ENCODE data around the gene CAMK2D.
"Not testable (repeated sequence)": the region's sequence is repeated elsewhere in the genome, so short reads cannot be mapped to it uniquely, and the experiment has no call there.

The CAMK2D gene

DNA sequence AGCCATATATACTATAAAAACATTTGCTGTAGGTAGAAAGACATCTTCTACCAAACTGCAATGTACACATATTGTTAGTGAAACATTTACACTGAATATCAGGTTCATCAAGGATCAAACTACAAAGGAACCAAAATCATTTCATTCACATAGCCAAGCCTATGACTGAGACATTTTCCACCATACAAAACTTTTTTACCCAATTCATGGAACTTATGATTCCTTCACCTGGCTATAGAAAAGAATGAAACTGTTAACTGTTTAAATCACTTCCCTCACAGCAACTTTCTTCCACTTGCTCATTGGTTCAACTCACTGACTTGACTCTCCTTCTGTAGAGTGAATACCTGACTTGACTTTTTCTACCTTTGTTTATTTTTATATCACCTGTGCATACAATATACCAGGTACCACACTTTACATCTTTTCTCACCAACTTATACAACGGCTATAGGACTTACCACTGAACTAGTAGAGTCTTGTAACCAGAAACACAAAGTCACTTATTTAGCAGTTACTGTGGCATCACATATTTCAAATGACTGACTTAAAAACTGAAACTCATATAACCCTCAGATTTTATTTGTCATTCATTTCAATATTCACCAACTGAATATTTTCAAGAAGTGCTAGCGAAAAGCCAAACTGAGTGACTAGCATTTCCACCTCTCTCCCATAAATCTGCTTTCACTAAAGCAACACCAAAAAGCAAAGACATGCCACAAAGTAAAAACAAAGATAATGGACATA lies 30.9 kb downstream of the CAMK2D start:
- DNase-seq (ENCODE audit: low spot score): no peak

- DNase-seq (ENCODE audit: low spot score): no peak
These were observed 33.7 kb downstream of the CAMK2D start for GRCh38 chr4:113727802-113728201.

- no peak for DNase-seq (ENCODE audit: low spot score)
These were observed 35.6 kb downstream of the CAMK2D start for GRCh38 chr4:113725963-113726362.

- DNase-seq (ENCODE audit: low spot score): no peak
These were observed 43.3 kb downstream of the CAMK2D start for GRCh38 chr4:113718252-113718651.

GRCh38 chr4:113711883-113712662 lies 49.5 kb downstream of the CAMK2D start:
- no peak for DNase-seq (ENCODE audit: low spot score)

DNA sequence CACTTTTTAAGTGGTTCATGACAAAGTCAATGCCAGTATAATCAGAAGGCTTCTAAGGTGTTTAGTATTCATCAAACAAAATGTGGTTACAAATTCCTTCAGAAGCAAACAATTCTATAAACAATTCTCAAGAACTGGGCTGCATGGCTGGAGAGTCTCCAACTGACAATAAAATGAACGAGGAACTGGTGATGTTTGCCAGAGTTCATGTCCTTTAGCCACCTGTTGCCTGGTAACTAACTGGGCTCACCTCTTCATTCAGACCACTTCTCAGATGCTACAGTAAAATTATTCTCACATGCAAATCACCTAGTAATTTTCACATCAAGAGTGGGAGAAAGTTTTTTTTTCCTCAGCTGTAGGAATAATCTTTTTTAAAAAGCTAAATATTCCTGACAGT lies 53.3 kb downstream of the CAMK2D start:
- DNase-seq (ENCODE audit: low spot score): peak; percentile 24

DNA sequence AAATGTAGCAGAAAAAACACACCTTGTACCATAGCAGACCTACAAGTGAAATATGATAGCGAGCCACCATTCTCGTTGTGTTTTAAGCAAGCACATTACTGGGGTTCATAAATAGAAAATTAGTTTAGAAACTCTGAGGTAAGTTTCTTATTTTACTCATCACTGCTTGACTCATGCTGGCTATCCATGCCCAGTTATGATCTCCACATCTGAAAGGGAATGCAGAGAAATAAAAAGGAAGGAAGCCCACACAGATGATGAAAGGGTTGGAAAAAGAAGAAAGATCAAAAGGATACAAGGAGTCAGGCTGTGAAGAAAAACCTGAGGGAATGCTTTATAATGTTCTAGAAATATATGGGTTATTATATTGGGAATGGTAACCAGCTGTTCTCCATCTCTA lies 54.5 kb downstream of the CAMK2D start:
- no peak for DNase-seq (ENCODE audit: low spot score)

DNA sequence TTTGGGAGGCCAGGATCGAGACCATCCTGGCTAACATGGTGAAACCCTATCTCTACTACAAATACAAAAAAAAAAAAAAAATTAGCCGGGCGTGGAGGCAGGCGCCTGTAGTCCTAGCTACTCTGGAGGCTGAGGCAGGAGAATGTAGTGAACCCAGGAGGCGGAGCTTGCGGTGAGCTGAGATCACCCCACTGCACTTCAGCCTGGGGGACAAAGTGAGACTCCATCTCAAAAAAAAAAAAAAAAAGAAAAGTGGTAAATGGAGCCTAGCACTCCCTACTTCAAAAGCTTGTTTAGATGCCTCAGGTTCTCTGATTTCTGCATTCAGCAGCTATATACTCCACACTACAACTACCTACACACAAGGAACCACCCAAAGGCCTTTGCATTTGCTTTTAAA lies 56.4 kb downstream of the CAMK2D start:
- not testable (repeated sequence) for DNase-seq (ENCODE audit: low spot score)

- not testable (repeated sequence) for DNase-seq (ENCODE audit: low spot score)
These were observed 58.9 kb downstream of the CAMK2D start for GRCh38 chr4:113702596-113702995.

- no peak for DNase-seq (ENCODE audit: low spot score)
These were observed 60.4 kb downstream of the CAMK2D start for GRCh38 chr4:113701169-113701568.

GRCh38 chr4:113700602-113701150 lies 60.9 kb downstream of the CAMK2D start:
- DNase-seq (ENCODE audit: low spot score): no peak

- DNase-seq (ENCODE audit: low spot score): no peak
These were observed 61.8 kb downstream of the CAMK2D start for GRCh38 chr4:113699772-113700171.

DNA sequence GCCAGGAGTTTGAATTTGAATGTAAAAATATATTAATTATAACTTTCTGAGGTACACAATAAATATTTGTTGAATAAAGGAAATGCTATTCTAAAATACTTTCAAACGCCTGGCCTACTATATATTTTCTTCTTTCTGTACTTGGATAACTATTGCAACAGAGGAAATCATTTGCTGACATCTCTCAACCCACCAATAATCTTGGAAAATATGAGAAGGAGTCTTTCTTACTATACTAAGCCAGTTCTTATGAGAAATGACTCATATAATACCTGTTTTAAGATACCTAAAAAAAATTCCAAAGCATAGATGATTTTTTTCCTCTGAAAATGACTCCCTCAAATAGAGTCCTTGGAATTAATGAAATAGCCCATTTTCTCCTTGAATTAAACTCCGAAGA lies 64.1 kb downstream of the CAMK2D start:
- no peak for DNase-seq (ENCODE audit: low spot score)

DNA sequence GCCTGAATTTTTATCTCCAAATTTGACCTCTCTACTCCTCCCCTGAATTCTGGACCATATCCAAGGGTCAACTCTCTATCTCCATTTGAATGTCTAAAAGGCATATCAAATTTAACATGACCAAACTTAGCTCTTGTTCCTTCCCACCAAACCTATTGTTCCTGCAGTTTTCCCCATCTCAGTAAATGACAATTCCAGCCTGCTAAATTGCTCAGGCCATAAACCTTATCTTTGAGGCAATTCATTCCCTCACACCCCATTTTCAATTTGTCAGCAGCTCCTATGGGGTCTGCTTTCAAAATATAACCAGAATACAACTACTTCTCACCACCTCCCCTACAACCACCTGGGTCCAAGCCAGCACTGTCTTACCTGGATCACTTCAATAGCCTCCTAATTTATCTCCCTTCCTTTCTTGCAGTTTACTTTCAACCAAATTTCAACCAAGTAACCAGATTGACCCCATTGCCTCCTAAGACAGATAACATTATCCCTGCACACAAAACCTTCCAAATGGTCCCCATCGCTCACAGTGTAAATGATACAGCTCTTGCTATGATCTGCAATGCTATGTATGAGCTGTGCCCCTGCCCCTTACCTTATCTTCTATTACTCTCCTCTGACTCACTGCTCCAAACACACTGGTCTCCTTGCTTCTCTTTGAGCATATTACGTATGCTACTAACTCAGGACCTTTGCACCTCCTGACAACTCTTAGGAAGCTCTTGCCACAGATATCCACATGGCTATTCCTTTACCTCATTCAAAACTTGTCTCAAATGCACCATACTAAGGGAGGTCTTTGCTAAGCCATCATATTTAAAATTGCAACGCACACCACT lies 66.0 kb downstream of the CAMK2D start:
- DNase-seq (ENCODE audit: low spot score): no peak

DNA sequence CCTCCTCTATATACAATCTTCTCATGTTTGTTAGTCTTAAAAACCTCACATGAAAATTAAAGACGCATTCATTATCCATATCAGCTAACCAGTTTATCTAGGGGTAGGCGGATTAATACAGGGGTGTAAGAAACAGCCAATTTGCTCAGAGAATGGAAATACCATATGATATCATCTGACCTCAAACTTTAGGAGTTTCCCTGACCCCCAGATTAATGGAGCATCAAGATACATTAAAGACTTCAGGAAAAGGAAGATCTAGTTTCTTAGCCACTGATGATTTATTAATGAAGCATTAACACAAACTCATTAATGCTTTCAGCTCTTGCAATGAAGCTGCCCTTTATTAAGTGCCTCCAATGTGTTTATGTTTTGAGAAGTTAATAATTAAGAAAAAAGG lies 67.5 kb downstream of the CAMK2D start:
- DNase-seq (ENCODE audit: low spot score): no peak

GRCh38 chr4:113692809-113693411 lies 68.6 kb downstream of the CAMK2D start:
- DNase-seq (ENCODE audit: low spot score): peak; percentile 79

DNA sequence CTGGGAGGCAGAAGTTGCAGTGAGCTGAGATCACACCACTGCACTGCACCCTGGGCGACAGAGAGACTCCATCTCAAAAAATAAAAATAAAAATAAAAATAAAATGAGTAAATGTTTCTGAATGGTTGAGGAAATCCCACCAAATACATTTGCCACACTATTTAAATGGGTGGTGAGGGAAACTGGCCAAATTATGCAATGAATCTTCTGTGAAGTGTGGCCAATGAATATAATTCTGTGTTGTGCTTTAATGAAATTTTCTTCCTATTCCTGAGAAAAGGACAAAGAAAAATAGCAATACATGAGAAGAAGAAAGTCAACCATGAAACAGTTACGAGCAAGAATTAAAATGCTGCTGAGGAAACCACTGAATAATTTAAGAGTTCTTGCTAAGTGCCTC lies 69.9 kb downstream of the CAMK2D start:
- no peak for DNase-seq (ENCODE audit: low spot score)

DNA sequence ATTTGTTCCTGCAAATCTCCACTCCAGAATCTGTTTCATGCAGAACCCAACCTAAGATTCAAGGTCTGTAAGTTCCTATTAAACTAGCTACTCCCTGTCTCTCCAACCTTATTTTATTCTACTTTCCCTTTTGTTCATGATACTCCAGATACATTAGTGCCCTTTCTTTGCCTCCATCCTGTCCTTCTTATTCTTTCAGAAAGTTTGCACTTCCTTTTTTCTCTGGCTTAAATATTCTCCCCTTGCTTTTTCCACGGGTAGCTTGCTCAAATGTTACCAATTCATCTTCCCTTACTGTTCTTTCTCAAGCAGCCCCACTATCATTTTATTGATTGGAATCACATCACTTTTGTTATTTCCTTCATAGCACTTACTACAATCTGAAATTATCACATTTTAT lies 72.1 kb downstream of the CAMK2D start:
- DNase-seq (ENCODE audit: low spot score): no peak

- DNase-seq (ENCODE audit: low spot score): no peak
These were observed 74.3 kb downstream of the CAMK2D start for GRCh38 chr4:113687067-113687718.

- DNase-seq (ENCODE audit: low spot score): not testable (repeated sequence)
These were observed 76.4 kb downstream of the CAMK2D start for GRCh38 chr4:113685157-113685556.

DNA sequence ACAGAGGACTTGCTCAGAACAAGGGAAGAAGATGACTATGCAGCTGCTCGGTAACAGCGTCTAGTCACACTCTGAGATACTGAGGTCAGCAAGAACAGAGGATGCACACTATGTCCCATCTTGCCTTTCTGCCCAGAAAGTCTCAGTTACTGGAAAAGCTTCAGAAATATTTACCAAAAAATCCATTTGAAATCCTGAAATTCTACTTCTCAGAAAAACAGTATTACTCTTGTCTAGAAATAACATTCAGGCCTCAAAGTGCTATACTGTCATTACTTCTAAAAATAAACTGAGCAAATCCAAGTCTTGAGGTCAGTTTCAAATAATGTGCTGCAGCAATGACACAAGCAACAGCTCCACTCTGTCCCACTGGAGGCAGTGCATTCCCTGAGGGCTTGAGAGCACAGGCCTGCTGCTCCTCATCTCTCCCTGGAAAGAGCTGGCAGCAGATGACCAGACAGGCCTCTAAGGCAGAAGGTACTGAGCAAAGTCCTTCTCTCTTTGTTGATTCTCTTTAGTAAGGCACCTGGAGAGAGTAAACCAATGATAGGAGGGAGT lies 76.9 kb downstream of the CAMK2D start:
- peak; percentile 40 for DNase-seq (ENCODE audit: low spot score)
